Effector memory CD4-positive, alpha-beta T cell (primary cell): ENCODE results near the gene CNTN5.

Experiments used
- DNase-seq, 3 donors: peaks; one replicate each; pipeline ENCODE4 v3.0.0-alpha.2; 2020
- H3K27ac ChIP-seq: 2 replicates; pipeline ENCODE4 v1.7.0; 2013; ENCODE audit warnings: mild to moderate bottlenecking, low read length, moderate library complexity; ENCODE audit not compliant: insufficient read depth, poor library complexity, severe bottlenecking
- H3K27me3 ChIP-seq: replicated peaks from 2 replicates; pipeline ENCODE4 v1.7.0; 2013; ENCODE audit warnings: mild to moderate bottlenecking, low read length; ENCODE audit not compliant: insufficient read depth, control insufficient read depth, poor library complexity, severe bottlenecking
- H3K36me3 ChIP-seq: 2 replicates; pipeline ENCODE4 v1.7.0; 2013; ENCODE audit warnings: mild to moderate bottlenecking, low read length, moderate library complexity; ENCODE audit not compliant: control insufficient read depth, insufficient read depth
- H3K4me1 ChIP-seq: 2 replicates; pipeline ENCODE4 v1.7.0; 2013; ENCODE audit warnings: low read length, mild to moderate bottlenecking; ENCODE audit not compliant: control insufficient read depth, insufficient read depth, poor library complexity, severe bottlenecking
- H3K4me3 ChIP-seq: 2 replicates; pipeline ENCODE4 v1.7.0; 2013; ENCODE audit warnings: low read length, low read depth, mild to moderate bottlenecking; ENCODE audit not compliant: insufficient read depth, poor library complexity, severe bottlenecking
- H3K9me3 ChIP-seq: 2 replicates; pipeline ENCODE4 v1.7.0; 2013; ENCODE audit warnings: mild to moderate bottlenecking, low read length, moderate library complexity; ENCODE audit not compliant: control insufficient read depth

CNTN5 gene

DNA sequence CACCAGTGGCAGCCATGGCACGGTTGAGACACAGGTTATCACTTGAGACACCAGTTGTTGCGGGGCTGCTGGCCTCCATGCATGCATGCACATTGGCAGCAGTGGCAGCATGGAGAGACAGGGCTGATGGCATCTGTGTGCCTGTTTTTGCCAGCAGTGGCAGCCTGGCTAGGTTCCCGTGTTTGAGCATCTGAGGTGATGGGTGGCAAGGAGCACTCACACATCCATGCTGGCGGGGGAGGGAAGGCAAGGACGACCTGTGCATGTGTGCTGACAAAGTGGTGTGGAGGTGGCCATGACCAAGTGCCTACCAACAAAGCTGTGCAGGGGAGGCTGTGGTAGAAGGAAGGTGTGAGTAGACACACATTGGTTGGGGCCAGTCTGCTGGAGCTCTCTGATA is 133.5 kb downstream of the CNTN5 start:
- Histone ChIP-seq H3K9me3 (no peaks in the 10 kb centered on the region), H3K36me3 (no peaks in the 10 kb centered on the region), H3K27ac (no peak overlapping the region), H3K27me3 (no peaks in the 10 kb centered on the region), H3K4me1 (no peaks in the 10 kb centered on the region), H3K4me3 (no peak overlapping the region)
- DNase-seq, result no peak

- no peaks in the 10 kb centered on the region for H3K9me3 ChIP-seq
- H3K4me1 ChIP-seq, result no peaks in the 10 kb centered on the region
- no peak overlapping the region for H3K27ac ChIP-seq
- no peak for DNase-seq
- H3K36me3 ChIP-seq, result no peaks in the 10 kb centered on the region
- H3K27me3 ChIP-seq, result no peaks in the 10 kb centered on the region
- no peak overlapping the region for H3K4me3 ChIP-seq
These were observed 139.7 kb downstream of the CNTN5 start for GRCh38 chr11:99160447-99160846.

- Histone ChIP-seq H3K9me3 (no peaks in the 10 kb centered on the region), H3K4me3 (no peak overlapping the region), H3K36me3 (no peaks in the 10 kb centered on the region), H3K27me3 (no peaks in the 10 kb centered on the region), H3K4me1 (no peaks in the 10 kb centered on the region), H3K27ac (no peak overlapping the region)
- no peak for DNase-seq
These were observed 142.1 kb downstream of the CNTN5 start for GRCh38 chr11:99162819-99163218.

DNA sequence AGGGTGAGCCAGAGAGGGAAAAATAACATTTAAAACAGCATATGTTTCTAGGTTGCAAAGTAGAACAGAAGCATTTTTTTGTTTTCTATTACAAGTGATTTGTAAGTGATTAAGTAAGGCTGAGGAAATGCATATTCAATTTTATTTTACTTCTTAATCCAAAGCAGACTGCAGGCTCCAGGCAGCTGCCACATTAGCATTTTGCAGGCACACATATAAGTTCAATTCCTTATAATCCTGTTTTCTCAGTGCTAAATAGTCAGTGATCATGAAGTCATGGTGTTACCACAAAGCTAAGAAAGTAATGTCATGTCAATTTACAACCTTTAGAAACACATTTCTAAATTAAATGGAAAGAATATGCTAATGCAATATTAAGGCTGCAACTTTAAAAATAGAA is 149.8 kb downstream of the CNTN5 start:
- Histone ChIP-seq H3K9me3 (no peaks in the 10 kb centered on the region), H3K27me3 (no peaks in the 10 kb centered on the region), H3K27ac (no peak overlapping the region), H3K4me3 (no peak overlapping the region), H3K4me1 (no peaks in the 10 kb centered on the region), H3K36me3 (no peaks in the 10 kb centered on the region)
- DNase-seq, result no peak

DNA sequence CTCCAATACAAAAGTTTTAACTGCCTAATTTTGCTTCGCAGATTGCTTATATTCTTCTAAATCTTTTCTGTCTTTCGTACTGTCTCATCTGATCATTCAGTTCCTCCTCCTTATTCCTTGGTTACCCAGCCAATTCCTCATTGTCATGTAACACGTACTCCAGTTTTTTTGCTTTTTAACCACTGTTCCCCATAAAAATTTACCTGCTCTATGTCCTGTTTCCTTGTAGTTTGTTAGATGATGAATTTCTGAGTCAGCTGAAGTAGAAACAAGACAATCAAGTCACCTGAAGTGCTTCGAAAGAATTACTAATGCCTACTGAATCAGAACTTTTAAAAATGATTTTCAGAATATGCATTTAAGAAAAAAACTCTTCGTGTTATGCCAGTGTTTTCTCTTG is 150.6 kb downstream of the CNTN5 start:
- Histone ChIP-seq H3K4me3 (no peak overlapping the region), H3K27ac (no peak overlapping the region), H3K27me3 (no peaks in the 10 kb centered on the region), H3K36me3 (no peaks in the 10 kb centered on the region), H3K9me3 (no peaks in the 10 kb centered on the region), H3K4me1 (no peaks in the 10 kb centered on the region)
- DNase-seq, result no peak

GRCh38 chr11:99176430-99176829 is 155.7 kb downstream of the CNTN5 start:
- Histone ChIP-seq H3K9me3 (no peaks in the 10 kb centered on the region), H3K27me3 (no peaks in the 10 kb centered on the region), H3K27ac (no peak overlapping the region), H3K4me3 (no peak overlapping the region), H3K36me3 (no peaks in the 10 kb centered on the region), H3K4me1 (no peaks in the 10 kb centered on the region)
- DNase-seq, result no peak

- Histone ChIP-seq H3K9me3 (no peaks in the 10 kb centered on the region), H3K4me1 (no peaks in the 10 kb centered on the region), H3K27ac (no peak overlapping the region), H3K4me3 (no peak overlapping the region), H3K27me3 (no peaks in the 10 kb centered on the region), H3K36me3 (no peaks in the 10 kb centered on the region)
- DNase-seq, result no peak
These were observed 156.7 kb downstream of the CNTN5 start for GRCh38 chr11:99177446-99177845.

- Histone ChIP-seq H3K9me3 (no peaks in the 10 kb centered on the region), H3K4me1 (no peaks in the 10 kb centered on the region), H3K4me3 (no peak overlapping the region), H3K36me3 (no peaks in the 10 kb centered on the region), H3K27me3 (no peaks in the 10 kb centered on the region), H3K27ac (no peak overlapping the region)
- no peak for DNase-seq
These were observed 163.4 kb downstream of the CNTN5 start for GRCh38 chr11:99184146-99184545.

GRCh38 chr11:99188221-99188620 is 167.5 kb downstream of the CNTN5 start:
- DNase-seq, result no peak
- Histone ChIP-seq H3K36me3 (no peaks in the 10 kb centered on the region), H3K9me3 (no peaks in the 10 kb centered on the region), H3K4me1 (no peaks in the 10 kb centered on the region), H3K27ac (no peak overlapping the region), H3K27me3 (no peaks in the 10 kb centered on the region), H3K4me3 (no peak overlapping the region)

DNA sequence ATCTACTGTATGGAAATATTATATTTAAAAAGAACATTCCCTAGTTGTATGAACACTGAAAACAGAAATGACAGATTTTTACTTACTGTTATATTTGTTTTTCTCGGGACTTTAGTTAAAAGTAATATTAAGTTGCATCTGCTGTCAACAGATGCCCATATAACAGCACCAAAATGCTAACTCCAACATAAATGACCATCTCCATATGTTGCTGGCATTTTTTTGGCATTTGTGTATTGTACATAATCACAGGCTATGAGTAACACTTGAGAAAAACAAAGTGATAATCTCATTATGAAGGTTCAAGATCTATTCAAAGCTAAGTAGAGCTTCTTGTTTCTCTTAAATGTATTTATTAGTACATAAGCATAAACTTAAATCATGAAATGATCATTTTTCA is 172.0 kb downstream of the CNTN5 start:
- Histone ChIP-seq H3K9me3 (no peaks in the 10 kb centered on the region), H3K36me3 (no peaks in the 10 kb centered on the region), H3K27me3 (no peaks in the 10 kb centered on the region), H3K4me1 (no peaks in the 10 kb centered on the region), H3K27ac (no peak overlapping the region), H3K4me3 (no peak overlapping the region)
- no peak for DNase-seq

- no peak overlapping the region for H3K27ac ChIP-seq
- no peak overlapping the region for H3K4me3 ChIP-seq
- DNase-seq, result no peak
- no peaks in the 10 kb centered on the region for H3K27me3 ChIP-seq
- H3K9me3 ChIP-seq, result no peaks in the 10 kb centered on the region
- H3K4me1 ChIP-seq, result no peaks in the 10 kb centered on the region
- no peaks in the 10 kb centered on the region for H3K36me3 ChIP-seq
These were observed 176.7 kb downstream of the CNTN5 start for GRCh38 chr11:99197477-99197876.
